BLaER1 treated with 17β-estradiol and CSF1 and Interleukin-3, amounts not matched to agents 10 nM and 100 nM (cell line): ENCODE measurements around the gene BSN.
A peak's percentile ranks its signal among the peaks of the same experiment; 100 is the strongest.

Source experiments
- H3K27ac ChIP-seq, 11 experiments: shearing (Covaris generic); formaldehyde crosslinking; 2 replicates each; pipeline ENCODE4 v1.8.1; 2022
- H3K27me3 ChIP-seq, 11 experiments: shearing (Covaris generic); formaldehyde crosslinking; 2 replicates each; pipeline ENCODE4 v1.8.1; 2022
- H3K36me3 ChIP-seq, 11 experiments: shearing (Covaris generic); formaldehyde crosslinking; 2 replicates each; pipeline ENCODE4 v1.8.1; 2022
- H3K4me1 ChIP-seq, 10 experiments: shearing (Covaris generic); formaldehyde crosslinking; 2 replicates each; pipeline ENCODE4 v1.8.1; 2022
- H3K4me2 ChIP-seq, 11 experiments: shearing (Covaris generic); formaldehyde crosslinking; 2 replicates each; pipeline ENCODE4 v1.8.1; 2022
- H3K4me3 ChIP-seq, 10 experiments: shearing (Covaris generic); formaldehyde crosslinking; 2 replicates each; pipeline ENCODE4 v1.8.1; 2022
- H3K9ac ChIP-seq, 11 experiments: shearing (Covaris generic); formaldehyde crosslinking; 2 replicates each; pipeline ENCODE4 v1.8.1; 2022
- H3K9me3 ChIP-seq, 11 experiments: shearing (Covaris generic); formaldehyde crosslinking; replicated peaks in 1 of 11; 2 replicates each; pipeline ENCODE4 v1.8.1; 2022
- H4K20me1 ChIP-seq, 11 experiments: shearing (Covaris generic); formaldehyde crosslinking; 2 replicates each; pipeline ENCODE4 v1.8.1; 2022
- Cebpa-rat ChIP-seq, 11 experiments: shearing (Covaris generic); IDR thresholded peaks; 2 replicates each; pipeline ENCODE4 v1.8.1; 2022

BSN gene

GRCh38 chr3:49700014-49700413 is 145.7 kb downstream of the BSN start:
- no peak for TF ChIP-seq Cebpa-rat (IDR thresholded peaks at IDR 0.05)
- H3K27me3 ChIP-seq = no peaks in the 10 kb centered on the region
- peaks cover 0 to 80% (median 8%) of the 10 kb centered on the region in 11 experiments; a peak in 8 of 22 replicates for H4K20me1 ChIP-seq
- H3K4me2 ChIP-seq = peak overlapping the region in 6 of 11 experiments; percentile 73 to 88 (median 76); a peak in 9 of 22 replicates
- H3K36me3 ChIP-seq = peaks cover 35 to 86% (median 72%) of the 10 kb centered on the region in 11 experiments
- H3K27ac ChIP-seq = peak overlapping the region in 5 of 11 experiments; percentile 62 to 78 (median 70); a peak in 9 of 22 replicates
- H3K4me3 ChIP-seq = no peak overlapping the region
- peaks cover 0 to 27% (median 23%) of the 10 kb centered on the region in 10 experiments; a peak in 16 of 20 replicates for H3K4me1 ChIP-seq
- H3K9me3 ChIP-seq = no peaks in the 10 kb centered on the region
- peak overlapping the region in 4 of 11 experiments; percentile 62 to 73 (median 66); a peak in 6 of 22 replicates for H3K9ac ChIP-seq

GRCh38 chr3:49700453-49701128 is 146.3 kb downstream of the BSN start:
- H3K4me2 ChIP-seq = no peak overlapping the region
- TF ChIP-seq Cebpa-rat (IDR thresholded peaks at IDR 0.05) = no peak
- peak overlapping the region in 2 of 11 experiments; percentile 62 to 73; a peak in 4 of 22 replicates for H3K9ac ChIP-seq
- H3K27ac ChIP-seq = peak overlapping the region in 4 of 11 experiments; percentile 65 to 78 (median 74); a peak in 7 of 22 replicates
- H3K9me3 ChIP-seq = no peaks in the 10 kb centered on the region
- peaks cover 0 to 27% (median 23%) of the 10 kb centered on the region in 10 experiments; a peak in 16 of 20 replicates for H3K4me1 ChIP-seq
- H4K20me1 ChIP-seq = peaks cover 0 to 83% (median 8%) of the 10 kb centered on the region in 11 experiments; a peak in 8 of 22 replicates
- no peak overlapping the region for H3K4me3 ChIP-seq
- H3K27me3 ChIP-seq = no peaks in the 10 kb centered on the region
- H3K36me3 ChIP-seq = peaks cover 41 to 91% (median 78%) of the 10 kb centered on the region in 11 experiments

- no peak for TF ChIP-seq Cebpa-rat (IDR thresholded peaks at IDR 0.05)
- H3K36me3 ChIP-seq = peaks cover 50 to 99% (median 87%) of the 10 kb centered on the region in 11 experiments
- H3K4me2 ChIP-seq = no peak overlapping the region
- no peaks in the 10 kb centered on the region for H3K9me3 ChIP-seq
- peaks cover 0 to 27% (median 23%) of the 10 kb centered on the region in 10 experiments; a peak in 16 of 20 replicates for H3K4me1 ChIP-seq
- H3K27me3 ChIP-seq = no peaks in the 10 kb centered on the region
- H3K27ac ChIP-seq = peak overlapping the region in 2 of 11 experiments; percentile 17 to 78; a peak in 1 of 22 replicates
- H4K20me1 ChIP-seq = peaks cover 0 to 93% (median 8%) of the 10 kb centered on the region in 11 experiments; a peak in 8 of 22 replicates
- H3K9ac ChIP-seq = peak overlapping the region in 2 of 11 experiments; percentile 3 to 44; a peak in 1 of 22 replicates
- H3K4me3 ChIP-seq = no peak overlapping the region
Observed at GRCh38 chr3:49701388-49702077, 147.3 kb downstream of the BSN start.

- Histone ChIP-seq H3K4me3 (no peak overlapping the region), H3K4me1 (peaks cover 5 to 33% (median 30%) of the 10 kb centered on the region in 10 experiments), H3K4me2 (no peak overlapping the region), H3K36me3 (peaks cover 48 to 92% (median 83%) of the 10 kb centered on the region in 11 experiments), H4K20me1 (peaks cover 0 to 87% (median 8%) of the 10 kb centered on the region in 11 experiments; a peak in 8 of 22 replicates), H3K9me3 (no peaks in the 10 kb centered on the region), H3K9ac (no peak overlapping the region), H3K27me3 (no peaks in the 10 kb centered on the region), H3K27ac (no peak overlapping the region)
- TF ChIP-seq Cebpa-rat (IDR thresholded peaks at IDR 0.05) = no peak
Observed at GRCh38 chr3:49702672-49703071, 148.4 kb downstream of the BSN start.

- Histone ChIP-seq H3K9ac (peak overlapping the region in 2 of 11 experiments; percentile 23 to 39; a peak in 1 of 22 replicates), H3K27me3 (no peaks in the 10 kb centered on the region), H3K4me3 (no peak overlapping the region), H3K27ac (peak overlapping the region in 1 of 11 experiments; percentile 17; a peak in 3 of 22 replicates), H3K4me2 (no peak overlapping the region; a peak in 1 of 22 replicates), H3K4me1 (peaks cover 7 to 33% (median 29%) of the 10 kb centered on the region in 10 experiments), H3K9me3 (no peaks in the 10 kb centered on the region), H3K36me3 (peaks cover 43 to 89% (median 77%) of the 10 kb centered on the region in 11 experiments), H4K20me1 (peaks cover 0 to 78% (median 8%) of the 10 kb centered on the region in 11 experiments; a peak in 8 of 22 replicates)
- no peak for TF ChIP-seq Cebpa-rat (IDR thresholded peaks at IDR 0.05)
Observed at GRCh38 chr3:49703443-49703927, 149.2 kb downstream of the BSN start.

- Histone ChIP-seq H3K36me3 (peaks cover 43 to 86% (median 72%) of the 10 kb centered on the region in 11 experiments), H3K4me1 (peaks cover 7 to 29% (median 25%) of the 10 kb centered on the region in 10 experiments), H3K27me3 (no peaks in the 10 kb centered on the region), H4K20me1 (peaks cover 0 to 74% (median 7%) of the 10 kb centered on the region in 11 experiments; a peak in 8 of 22 replicates), H3K27ac (peak overlapping the region in 1 of 11 experiments; percentile 17; a peak in 3 of 22 replicates), H3K4me2 (no peak overlapping the region; a peak in 1 of 22 replicates), H3K9me3 (no peaks in the 10 kb centered on the region), H3K9ac (peak overlapping the region in 1 of 11 experiments; percentile 39; a peak in 1 of 22 replicates), H3K4me3 (no peak overlapping the region)
- no peak for TF ChIP-seq Cebpa-rat (IDR thresholded peaks at IDR 0.05)
Observed at GRCh38 chr3:49703956-49704355, 149.7 kb downstream of the BSN start.

GRCh38 chr3:49704629-49705028 is 150.4 kb downstream of the BSN start:
- Histone ChIP-seq H3K4me3 (no peak overlapping the region), H3K27ac (no peak overlapping the region), H3K9ac (no peak overlapping the region), H3K4me1 (peaks cover 7 to 22% (median 18%) of the 10 kb centered on the region in 10 experiments), H4K20me1 (peaks cover 0 to 67% (median under 1%) of the 10 kb centered on the region in 11 experiments; a peak in 8 of 22 replicates), H3K4me2 (no peak overlapping the region), H3K36me3 (peaks cover 45 to 79% (median 68%) of the 10 kb centered on the region in 11 experiments), H3K27me3 (no peaks in the 10 kb centered on the region), H3K9me3 (no peaks in the 10 kb centered on the region)
- no peak for TF ChIP-seq Cebpa-rat (IDR thresholded peaks at IDR 0.05)

- Histone ChIP-seq H3K9ac (no peak overlapping the region), H4K20me1 (peaks cover 0 to 59% (median 0%) of the 10 kb centered on the region in 11 experiments; a peak in 8 of 22 replicates), H3K4me1 (peaks cover 7 to 15% (median 13%) of the 10 kb centered on the region in 10 experiments), H3K4me2 (no peak overlapping the region), H3K4me3 (no peak overlapping the region), H3K36me3 (peaks cover 45 to 75% (median 61%) of the 10 kb centered on the region in 11 experiments), H3K9me3 (no peaks in the 10 kb centered on the region), H3K27ac (no peak overlapping the region), H3K27me3 (no peaks in the 10 kb centered on the region)
- no peak for TF ChIP-seq Cebpa-rat (IDR thresholded peaks at IDR 0.05)
Observed at GRCh38 chr3:49705390-49705960, 151.2 kb downstream of the BSN start.
